ENCODE data around the gene FNDC5.

GRCh38 chr1:32891630-32892029 is 20.9 kb upstream of the FNDC5 start:
- TF ChIP-seq CTCF (IDR thresholded peaks at IDR 0.05) (no peak), POLR2A (IDR thresholded peaks at IDR 0.05) (no peak)

All from right lobe of liver (tissue), 4 donors.